H1 (cell line): ENCODE results near the gene SVOPL. TPM values are rescaled to one million over a fixed set of nuclear protein-coding genes. Genes with fewer than 3 reads are reported as not detected.

Experiments
- CTCF ChIA-PET: fragments of 300-600 bp; sonication (Branson Sonifier 250); formaldehyde crosslinking; loops from one replicate; lab custom pipeline; 2021; ENCODE audit not compliant: partially characterized antibody; lab: Charles Lee
- POLR2A ChIA-PET: fragments of 300-600 bp; sonication (Branson Sonifier 250); formaldehyde crosslinking; loops from one replicate; lab custom pipeline; 2021; ENCODE audit warnings: inconsistent platforms; ENCODE audit not compliant: partially characterized antibody; lab: Charles Lee
- DNase-seq, 2 experiments: peaks; one replicate each; pipeline versions ENCODE4 v3.0.0 to v3.0.0-alpha.2; 2010 to 2022; ENCODE audit warnings: low spot score in 2 of 2, low read depth in 1 of 2, mixed read lengths in 1 of 2
- FAIRE-seq: peaks from 2 replicates; lab custom pipeline; 2011; peaks lifted over from hg19 to GRCh38; lab: Jason Lieb, UNC
- H2AFZ ChIP-seq: 2 replicates; pipeline ENCODE4 v1.8.1; 2012; ENCODE audit warnings: low read length, inconsistent platforms
- H2AK5ac ChIP-seq: 2 replicates; pipeline ENCODE4 v1.6.1; 2013; ENCODE audit warnings: low read depth, low read length
- H2BK120ac ChIP-seq: replicated peaks from 2 replicates; pipeline ENCODE3; 2013; ENCODE audit warnings: low read depth, low read length, inconsistent platforms
- H2BK12ac ChIP-seq: 2 replicates; pipeline ENCODE4 v1.6.1; 2013; ENCODE audit warnings: low read depth, low read length
- H2BK15ac ChIP-seq: 2 replicates; pipeline ENCODE4 v1.6.1; 2013; ENCODE audit warnings: low read length
- H2BK20ac ChIP-seq: 2 replicates; pipeline ENCODE4 v1.6.1; 2013; ENCODE audit warnings: low read length
- H2BK5ac ChIP-seq: 2 replicates; pipeline ENCODE4 v1.6.1; 2013; ENCODE audit warnings: low read depth, low read length
- H3K14ac ChIP-seq: 2 replicates; pipeline ENCODE4 v1.6.1; 2013; ENCODE audit warnings: inconsistent platforms; ENCODE audit not compliant: insufficient read length
- H3K18ac ChIP-seq: 2 replicates; pipeline ENCODE4 v1.6.1; 2013; ENCODE audit warnings: low read length; ENCODE audit errors: extremely low read depth
- H3K23ac ChIP-seq: 2 replicates; pipeline ENCODE4 v1.6.1; 2013; ENCODE audit warnings: inconsistent platforms; ENCODE audit not compliant: insufficient read length
- H3K23me2 ChIP-seq: 2 replicates; pipeline ENCODE4 v1.6.1; 2013; ENCODE audit warnings: low read depth, low read length
- H3K27ac ChIP-seq: 2 replicates; pipeline ENCODE4 v1.6.1; 2011; ENCODE audit warnings: low read depth, low read length, inconsistent platforms
- H3K27me3 ChIP-seq, 4 experiments: replicated peaks in 1 of 4; 1 replicate in 1 of 4; 2 replicates in 3 of 4; pipeline versions ENCODE4 v1.6.1 to v1.8.1; 2011 to 2013; ENCODE audit warnings: low read length in 3 of 4, mild to moderate bottlenecking in 3 of 4, inconsistent platforms in 2 of 4, mixed read lengths in 2 of 4, moderate library complexity in 1 of 4; ENCODE audit not compliant: control insufficient read depth in 3 of 4, insufficient read depth in 3 of 4; ENCODE audit errors: extremely low read depth in 1 of 4
- H3K36me3 ChIP-seq, 4 experiments: 2 replicates each; pipeline versions ENCODE4 v1.6.1 to v1.8.1; 2011 to 2013; ENCODE audit warnings: mild to moderate bottlenecking in 4 of 4, low read length in 3 of 4, moderate library complexity in 2 of 4, control low read depth in 1 of 4, inconsistent platforms in 1 of 4; ENCODE audit not compliant: insufficient read depth in 4 of 4, control insufficient read depth in 2 of 4
- H3K4ac ChIP-seq: replicated peaks from 2 replicates; pipeline ENCODE3; 2013; ENCODE audit warnings: low read length, low read depth, mixed read lengths, inconsistent platforms; ENCODE audit not compliant: insufficient read length
- H3K4me1 ChIP-seq, 4 experiments: replicated peaks in 1 of 4; 1 replicate in 1 of 4; 2 replicates in 3 of 4; pipeline versions ENCODE4 v1.6.1 to v1.8.1; 2011 to 2013; ENCODE audit warnings: low read length in 3 of 4, inconsistent platforms in 2 of 4, mixed read lengths in 1 of 4; ENCODE audit not compliant: insufficient read depth in 4 of 4, control insufficient read depth in 3 of 4
- H3K4me2 ChIP-seq, 2 experiments: 2 replicates each; pipeline versions ENCODE4 v1.6.1 to v1.8.1; 2011 to 2013; ENCODE audit warnings: low read depth in 2 of 2, low read length in 2 of 2, control low read depth in 1 of 2, inconsistent platforms in 1 of 2, mild to moderate bottlenecking in 1 of 2; ENCODE audit not compliant: insufficient read depth in 1 of 2
- H3K4me3 ChIP-seq, 4 experiments: fragments of 200-600, 300-600 bp in 1 of 4; sonication (generic), shearing (Covaris generic), sonication (Bioruptor Twin) in 1 of 4; 2 replicates each; pipeline versions ENCODE4 v1.5.1 to v1.8.1; 2011 to 2016; ENCODE audit warnings: low read length in 4 of 4, low read depth in 3 of 4, control low read depth in 2 of 4, inconsistent platforms in 2 of 4, mild to moderate bottlenecking in 2 of 4, mixed read lengths in 1 of 4, moderate library complexity in 1 of 4; ENCODE audit not compliant: insufficient read depth in 2 of 4; ENCODE audit errors: extremely low read depth in 1 of 4
- H3K56ac ChIP-seq: replicated peaks from 2 replicates; pipeline ENCODE3; 2013; ENCODE audit warnings: low read depth, mild to moderate bottlenecking, mixed read lengths, low read length, inconsistent platforms; ENCODE audit not compliant: insufficient read length
- H3K79me1 ChIP-seq: 2 replicates; pipeline ENCODE4 v1.6.1; 2013; ENCODE audit warnings: low read depth, low read length, control low read depth
- H3K79me2 ChIP-seq, 2 experiments: 2 replicates each; pipeline versions ENCODE4 v1.6.1 to v1.8.1; 2012 to 2013; ENCODE audit warnings: low read length in 2 of 2, mild to moderate bottlenecking in 2 of 2, inconsistent platforms in 1 of 2; ENCODE audit not compliant: insufficient read depth in 2 of 2, control insufficient read depth in 1 of 2
- H3K9ac ChIP-seq, 4 experiments: replicated peaks in 1 of 4; 1 replicate in 1 of 4; 2 replicates in 3 of 4; pipeline versions ENCODE4 v1.6.1 to v1.8.1; 2011 to 2013; ENCODE audit warnings: low read depth in 3 of 4, low read length in 3 of 4, control low read depth in 2 of 4, mild to moderate bottlenecking in 2 of 4, moderate library complexity in 2 of 4, inconsistent platforms in 1 of 4; ENCODE audit errors: extremely low read depth in 1 of 4
- H3K9me3 ChIP-seq, 2 experiments: 2 replicates each; pipeline versions ENCODE4 v1.6.1 to v1.8.1; 2012 to 2013; ENCODE audit warnings: mild to moderate bottlenecking in 2 of 2, moderate library complexity in 2 of 2, control low read depth in 1 of 2, inconsistent platforms in 1 of 2, low read depth in 1 of 2, low read length in 1 of 2, mixed read lengths in 1 of 2; ENCODE audit not compliant: insufficient read depth in 2 of 2
- H4K20me1 ChIP-seq, 2 experiments: replicated peaks in 1 of 2; 2 replicates each; pipeline versions ENCODE3 to v1.8.1; 2011 to 2013; ENCODE audit warnings: inconsistent platforms in 2 of 2, low read length in 2 of 2, mild to moderate bottlenecking in 1 of 2; ENCODE audit not compliant: insufficient read depth in 2 of 2, control insufficient read depth in 1 of 2
- H4K5ac ChIP-seq: 2 replicates; pipeline ENCODE4 v1.6.1; 2013; ENCODE audit warnings: low read length, low read depth, mixed read lengths, inconsistent platforms; ENCODE audit not compliant: insufficient read length
- H4K8ac ChIP-seq: 2 replicates; pipeline ENCODE4 v1.8.0; 2013; ENCODE audit warnings: mild to moderate bottlenecking, moderate library complexity, low read length, inconsistent platforms; ENCODE audit not compliant: insufficient read depth; ENCODE audit errors: extremely low read depth
- H4K91ac ChIP-seq: replicated peaks from 2 replicates; pipeline ENCODE3; 2013; ENCODE audit warnings: low read length, mixed read lengths, inconsistent platforms; ENCODE audit not compliant: insufficient read length
- WGBS, 2 experiments: shearing (Covaris generic) in 1 of 2; methylation state at CpG; one replicate each; pipeline versions ENCODE4 v1.1.6 to v1.1.7; 2013 to 2015; ENCODE audit warnings: low lambda C conversion rate in 2 of 2, mixed read lengths in 2 of 2, inconsistent platforms in 1 of 2, low coverage in 1 of 2, missing lambda C conversion rate in 1 of 2; ENCODE audit not compliant: insufficient replicate concordance in 2 of 2, insufficient coverage in 1 of 2, insufficient read length in 1 of 2; ENCODE audit errors: extremely low coverage in 1 of 2, missing lambda C conversion rate in 1 of 2; 5-methylcytosine and 5-hydroxymethylcytosine counted together
- polyA plus RNA-seq, 7 experiments: library from polyadenylated mRNA; depleted of rRNA in 3 of 7; stranded (reverse) in 5 of 7; unstranded in 2 of 7; fragments of >200 nt in 5 of 7; fragments of 200-250 nt in 2 of 7; gene quantifications; 1 replicate in 5 of 7; 2 replicates in 1 of 7; 4 replicates in 1 of 7; pipeline versions ENCODE4 v1.2.1 to v1.2.3, GENCODE V29; 2011 to 2013; ENCODE audit warnings: missing spikeins in 2 of 7, mixed read lengths in 2 of 7
- total RNA-seq: library from RNA; stranded (reverse); fragmentation: NEBNext Ultra II Directional; extraction: Animal tissue kit (Norgen Biotek cat#: 25700); gene quantifications from 2 replicates; pipeline ENCODE4 v1.2.1, GENCODE V29; 2021
- TF ChIP-seq, protein P1 (sequence below), 3 experiments: IDR thresholded peaks; 1 replicate in 2 of 3; 2 replicates in 1 of 3; pipeline versions ENCODE4 v1.5.1 to v1.6.1; 2011; ENCODE audit warnings: low read length in 3 of 3, mild to moderate bottlenecking in 3 of 3, inconsistent platforms in 2 of 3, low read depth in 1 of 3, moderate library complexity in 1 of 3; ENCODE audit not compliant: insufficient read depth in 1 of 3; ENCODE audit errors: control extremely low read depth in 1 of 3

SVOPL gene
- total and polyA plus RNA-seq, 2 of the 8 experiments (the other 6 are each of a cell fraction or from before 2014, with no cell fraction given), result 1.1 to 1.4 TPM

DNA sequence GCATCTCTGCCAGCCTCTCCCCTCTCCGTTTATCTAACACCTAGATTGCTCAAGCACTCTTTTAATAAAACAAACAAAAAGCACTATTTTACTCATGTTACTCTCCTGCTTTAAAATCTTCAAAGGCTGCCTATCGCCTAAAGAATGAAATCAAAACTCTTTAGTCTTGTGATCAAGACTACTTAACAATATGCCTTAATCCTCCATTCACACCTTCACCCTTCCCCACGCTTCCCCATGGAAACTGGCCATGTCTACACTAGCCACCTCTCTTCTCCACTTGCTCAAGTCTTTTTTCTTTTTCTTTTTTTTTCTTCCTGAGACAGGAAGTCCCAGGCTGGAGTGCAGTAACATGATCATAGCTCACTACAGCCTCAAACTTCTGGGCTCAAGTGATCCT lies 48.8 kb upstream of the SVOPL start:
- no peak overlapping the region for H3K14ac ChIP-seq
- H4K20me1 ChIP-seq, result no peaks in the 10 kb centered on the region
- CTCF ChIA-PET, result interaction anchor here (0.8 to 1.4 kb wide), 3 partner anchors 11 to 215 kb away, joined by 3 to 7 read pairs (median 3); no protein-coding TSS in a partner anchor
- H2AFZ ChIP-seq, result no peak overlapping the region
- no peak for DNase-seq
- H2BK12ac ChIP-seq, result no peak overlapping the region
- H3K79me1 ChIP-seq, result no peaks in the 10 kb centered on the region
- H2BK120ac ChIP-seq, result no peak overlapping the region
- H3K27ac ChIP-seq, result no peak overlapping the region
- no peak overlapping the region for H4K8ac ChIP-seq
- no peak overlapping the region for H4K5ac ChIP-seq
- no peak overlapping the region for H3K23ac ChIP-seq
- FAIRE-seq, result no peak
- no peak overlapping the region for H2BK5ac ChIP-seq
- no peak overlapping the region for H2BK20ac ChIP-seq
- H2AK5ac ChIP-seq, result no peak overlapping the region
- H3K79me2 ChIP-seq, result no peaks in the 10 kb centered on the region
- no peak overlapping the region for H3K4me2 ChIP-seq
- TF ChIP-seq, protein P1, sequence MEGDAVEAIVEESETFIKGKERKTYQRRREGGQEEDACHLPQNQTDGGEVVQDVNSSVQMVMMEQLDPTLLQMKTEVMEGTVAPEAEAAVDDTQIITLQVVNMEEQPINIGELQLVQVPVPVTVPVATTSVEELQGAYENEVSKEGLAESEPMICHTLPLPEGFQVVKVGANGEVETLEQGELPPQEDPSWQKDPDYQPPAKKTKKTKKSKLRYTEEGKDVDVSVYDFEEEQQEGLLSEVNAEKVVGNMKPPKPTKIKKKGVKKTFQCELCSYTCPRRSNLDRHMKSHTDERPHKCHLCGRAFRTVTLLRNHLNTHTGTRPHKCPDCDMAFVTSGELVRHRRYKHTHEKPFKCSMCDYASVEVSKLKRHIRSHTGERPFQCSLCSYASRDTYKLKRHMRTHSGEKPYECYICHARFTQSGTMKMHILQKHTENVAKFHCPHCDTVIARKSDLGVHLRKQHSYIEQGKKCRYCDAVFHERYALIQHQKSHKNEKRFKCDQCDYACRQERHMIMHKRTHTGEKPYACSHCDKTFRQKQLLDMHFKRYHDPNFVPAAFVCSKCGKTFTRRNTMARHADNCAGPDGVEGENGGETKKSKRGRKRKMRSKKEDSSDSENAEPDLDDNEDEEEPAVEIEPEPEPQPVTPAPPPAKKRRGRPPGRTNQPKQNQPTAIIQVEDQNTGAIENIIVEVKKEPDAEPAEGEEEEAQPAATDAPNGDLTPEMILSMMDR (IDR thresholded peaks at IDR 0.05; ENCODE audit: control extremely low read depth in 1 of 3, insufficient read depth in 1 of 3, low read depth in 1 of 3, low read length in 3 of 3), result no peak
- TF ChIP-seq, all 59 proteins: peak for 0
- Histone ChIP-seq H3K56ac (no peak overlapping the region), H3K9ac (no peak overlapping the region), H3K18ac (no peak overlapping the region), H3K9me3 (no peaks in the 10 kb centered on the region), H3K36me3 (no peaks in the 10 kb centered on the region), H3K4me3 (no peak overlapping the region), H3K4me1 (peaks cover 2 to 15% (median 5%) of the 10 kb centered on the region in 4 experiments), H3K27me3 (no peaks in the 10 kb centered on the region), H3K23me2 (0 out of 2 replicates have a peak, but pooled peaks cover 3% of the 10 kb centered on the region), H2BK15ac (no peak overlapping the region), H3K4ac (no peak overlapping the region), H4K91ac (no peak overlapping the region)
- POLR2A ChIA-PET, result interaction anchor here (0.7 kb wide), 1 partner anchor 857 kb away, joined by 3 read pairs; no protein-coding TSS in a partner anchor
- 84% methylated on average over 3 of the region's 3 CpGs; no CpG with 5 or more reads in 1 of the 2 experiments for WGBS, 2 experiments
